K562 (cell line): ENCODE results near the gene PUM1.
"Not testable (repeated sequence)": the region's sequence is repeated elsewhere in the genome, so short reads cannot be mapped to it uniquely, and the experiment has no call there.

ENCODE experiments used
- ATF1 ChIP-seq, 2 experiments: fragments of 450-650 bp in 1 of 2; IDR thresholded peaks; 2 replicates each; pipeline ENCODE4 v1.6.1; 2016; ENCODE audit warnings: missing compliant biosample characterization in 1 of 2, missing genetic modification characterization in 1 of 2
- EGR1 ChIP-seq: fragments of 450-650 bp; conservative IDR thresholded peaks from 2 replicates; pipeline ENCODE4 v1.6.1; 2017; ENCODE audit warnings: mild to moderate bottlenecking
- EP300 ChIP-seq: IDR thresholded peaks from 2 replicates; pipeline ENCODE4 v1.6.1; 2012; ENCODE audit warnings: low read length, improper control_type of control experiment
- HNRNPUL1 ChIP-seq: fragments of 200-400 bp; formaldehyde crosslinking; IDR thresholded peaks from 2 replicates; pipeline ENCODE4 v1.6.1; 2017; ENCODE audit warnings: low read length
- MYNN ChIP-seq, 2 experiments: sonication (generic); formaldehyde crosslinking in 1 of 2; IDR thresholded peaks; 2 replicates each; pipeline versions ENCODE4 v1.5.0 to v1.6.1; 2016 to 2020; ENCODE audit warnings: antibody characterized with exemption in 1 of 2, missing genetic modification reagents in 1 of 2
- NR2F6 ChIP-seq: fragments of 450-650 bp; formaldehyde crosslinking; IDR thresholded peaks from 2 replicates; pipeline ENCODE4 v1.4.0; 2020; ENCODE audit warnings: mild to moderate bottlenecking
- POLR2A ChIP-seq: fragments of 450-650 bp; conservative IDR thresholded peaks from 2 replicates; pipeline ENCODE4 v1.6.1; 2016
- RAD21 ChIP-seq, 2 experiments: fragments of 250-450 bp in 1 of 2; fragments of 450-650 bp in 1 of 2; sonication (Bioruptor Pico) in 1 of 2; formaldehyde crosslinking in 1 of 2; IDR thresholded peaks in 1 of 2; conservative IDR thresholded peaks in 1 of 2; 2 replicates each; pipeline versions ENCODE4 v1.4.0 to v1.8.0; 2020 to 2022; ENCODE audit warnings: mild to moderate bottlenecking in 2 of 2, moderate library complexity in 1 of 2
- TAF1 ChIP-seq: IDR thresholded peaks from 2 replicates; pipeline ENCODE4 v1.6.1; 2011; ENCODE audit warnings: mild to moderate bottlenecking, low read length, moderate library complexity; ENCODE audit not compliant: insufficient read depth, control insufficient read depth, severe bottlenecking; ENCODE audit errors: extremely low read depth
- TCF7L2 ChIP-seq: fragments of 150-350 bp; IDR thresholded peaks from 2 replicates; pipeline ENCODE4 v1.6.1; 2016; ENCODE audit warnings: low read depth, mild to moderate bottlenecking, low read length, moderate library complexity
- ZNF282 ChIP-seq: sonication (generic); formaldehyde crosslinking; IDR thresholded peaks from 2 replicates; pipeline ENCODE4 v1.8.1; 2023; ENCODE audit warnings: missing genetic modification reagents
- ZNF76 ChIP-seq: fragments of 250-450 bp; sonication (Bioruptor Pico); IDR thresholded peaks from 2 replicates; pipeline ENCODE4 v1.4.0; 2020; ENCODE audit warnings: mild to moderate bottlenecking, moderate library complexity, borderline replicate concordance
- TF ChIP-seq, protein P1 (sequence below), 3 experiments: IDR thresholded peaks in 2 of 3; conservative IDR thresholded peaks in 1 of 3; 2 replicates each; pipeline ENCODE4 v1.5.1; 2011 to 2012; ENCODE audit warnings: low read length in 3 of 3, mild to moderate bottlenecking in 3 of 3, control low read depth in 2 of 3, improper control_type of control experiment in 1 of 3, inconsistent platforms in 1 of 3, low read depth in 1 of 3, mixed read lengths in 1 of 3, moderate library complexity in 1 of 3; ENCODE audit not compliant: insufficient read depth in 2 of 3

DNA sequence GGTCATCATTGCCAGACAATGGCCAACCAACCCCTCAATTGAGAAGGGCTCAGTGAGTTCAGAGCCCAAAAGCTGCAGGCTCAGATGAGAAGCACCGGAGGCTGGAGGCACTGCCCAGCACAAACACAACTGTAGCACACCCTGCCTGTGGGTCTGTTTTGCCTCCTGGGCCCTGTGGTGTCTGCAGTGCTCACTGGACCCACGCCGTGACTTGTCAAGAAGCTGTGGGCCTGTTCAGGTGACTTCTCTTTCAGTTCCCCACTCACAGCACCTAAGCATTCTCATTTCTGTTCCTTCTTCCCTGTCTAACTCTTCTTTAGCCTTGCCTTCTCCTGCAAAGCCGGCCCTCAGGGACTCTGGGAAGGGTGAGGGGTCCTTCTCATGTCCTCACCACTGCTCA is 129.8 kb downstream of the PUM1 start:
- TF ChIP-seq MYNN (IDR thresholded peaks at IDR 0.05); MYNN (CRISPR knock-in tag; IDR thresholded peaks at IDR 0.05); POLR2A; TAF1; TCF7L2; ZNF76; EP300; RAD21 (CRISPR knock-in tag; conservative IDR thresholded peaks at IDR 0.05 in 1 of 2, IDR thresholded peaks at IDR 0.05 in 1 of 2); ATF1 (CRISPR knock-in tag; IDR thresholded peaks at IDR 0.05); ATF1 (tag; IDR thresholded peaks at IDR 0.05); HNRNPUL1; NR2F6; ZNF282 (CRISPR knock-in tag); EGR1: not testable (repeated sequence)
- TF ChIP-seq, protein P1, sequence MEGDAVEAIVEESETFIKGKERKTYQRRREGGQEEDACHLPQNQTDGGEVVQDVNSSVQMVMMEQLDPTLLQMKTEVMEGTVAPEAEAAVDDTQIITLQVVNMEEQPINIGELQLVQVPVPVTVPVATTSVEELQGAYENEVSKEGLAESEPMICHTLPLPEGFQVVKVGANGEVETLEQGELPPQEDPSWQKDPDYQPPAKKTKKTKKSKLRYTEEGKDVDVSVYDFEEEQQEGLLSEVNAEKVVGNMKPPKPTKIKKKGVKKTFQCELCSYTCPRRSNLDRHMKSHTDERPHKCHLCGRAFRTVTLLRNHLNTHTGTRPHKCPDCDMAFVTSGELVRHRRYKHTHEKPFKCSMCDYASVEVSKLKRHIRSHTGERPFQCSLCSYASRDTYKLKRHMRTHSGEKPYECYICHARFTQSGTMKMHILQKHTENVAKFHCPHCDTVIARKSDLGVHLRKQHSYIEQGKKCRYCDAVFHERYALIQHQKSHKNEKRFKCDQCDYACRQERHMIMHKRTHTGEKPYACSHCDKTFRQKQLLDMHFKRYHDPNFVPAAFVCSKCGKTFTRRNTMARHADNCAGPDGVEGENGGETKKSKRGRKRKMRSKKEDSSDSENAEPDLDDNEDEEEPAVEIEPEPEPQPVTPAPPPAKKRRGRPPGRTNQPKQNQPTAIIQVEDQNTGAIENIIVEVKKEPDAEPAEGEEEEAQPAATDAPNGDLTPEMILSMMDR (IDR thresholded peaks at IDR 0.05 in 2 of 3, conservative IDR thresholded peaks at IDR 0.05 in 1 of 3; ENCODE audit: insufficient read depth in 2 of 3, low read depth in 1 of 3, low read length in 3 of 3) = not testable (repeated sequence)
